Right atrium auricular region (tissue), 2 donors: Measurements from ENCODE around the gene AVPR1B. TPM values are rescaled to one million over a fixed set of nuclear protein-coding genes. Genes with fewer than 3 reads are reported as not detected.
"Not testable (repeated sequence)": the region's sequence is repeated elsewhere in the genome, so short reads cannot be mapped to it uniquely, and the experiment has no call there.

ENCODE experiments used
- DNase-seq: peaks from one replicate; pipeline ENCODE4 v3.0.0-alpha.2; 2019; ENCODE audit warnings: low spot score
- H3K27ac ChIP-seq, 2 donors: fragments of 200-600 bp; sonication (generic); 1 replicate in 1 of 2; 2 replicates in 1 of 2; pipeline ENCODE4 v1.5.1; 2016 to 2019
- H3K27me3 ChIP-seq, 2 donors: fragments of 200-600 bp; sonication (generic); one replicate each; pipeline versions ENCODE4 v1.5.1 to v1.6.0; 2017 to 2019
- H3K36me3 ChIP-seq: fragments of 200-600 bp; sonication (generic); one replicate; pipeline ENCODE4 v1.5.1; 2016
- H3K4me1 ChIP-seq, 2 donors: fragments of 200-600 bp; sonication (generic); one replicate each; pipeline versions ENCODE4 v1.5.1 to v1.6.0; 2017 to 2019
- H3K4me3 ChIP-seq, 2 donors: fragments of 200-600 bp; sonication (generic); 1 replicate in 1 of 2; 2 replicates in 1 of 2; pipeline ENCODE4 v1.5.1; 2017 to 2019; ENCODE audit warnings: mild to moderate bottlenecking in 1 of 2, moderate library complexity in 1 of 2
- H3K9me3 ChIP-seq, 2 donors: fragments of 200-600 bp; sonication (generic); one replicate each; pipeline ENCODE4 v1.5.1; 2019
- CTCF ChIP-seq, 2 donors: fragments of 200-600 bp; sonication (generic); IDR thresholded peaks; one replicate each; pipeline ENCODE4 v1.5.1; 2019; ENCODE audit warnings: antibody characterized with exemption in 2 of 2
- total RNA-seq, 2 donors: library from RNA; depleted of rRNA; stranded (reverse); fragments of >200 nt; gene quantifications; one replicate each; pipeline ENCODE4 v1.1.0, GENCODE V29; 2016

The AVPR1B gene
- total RNA-seq, 2 donors from 2014 or later = not detected

DNA sequence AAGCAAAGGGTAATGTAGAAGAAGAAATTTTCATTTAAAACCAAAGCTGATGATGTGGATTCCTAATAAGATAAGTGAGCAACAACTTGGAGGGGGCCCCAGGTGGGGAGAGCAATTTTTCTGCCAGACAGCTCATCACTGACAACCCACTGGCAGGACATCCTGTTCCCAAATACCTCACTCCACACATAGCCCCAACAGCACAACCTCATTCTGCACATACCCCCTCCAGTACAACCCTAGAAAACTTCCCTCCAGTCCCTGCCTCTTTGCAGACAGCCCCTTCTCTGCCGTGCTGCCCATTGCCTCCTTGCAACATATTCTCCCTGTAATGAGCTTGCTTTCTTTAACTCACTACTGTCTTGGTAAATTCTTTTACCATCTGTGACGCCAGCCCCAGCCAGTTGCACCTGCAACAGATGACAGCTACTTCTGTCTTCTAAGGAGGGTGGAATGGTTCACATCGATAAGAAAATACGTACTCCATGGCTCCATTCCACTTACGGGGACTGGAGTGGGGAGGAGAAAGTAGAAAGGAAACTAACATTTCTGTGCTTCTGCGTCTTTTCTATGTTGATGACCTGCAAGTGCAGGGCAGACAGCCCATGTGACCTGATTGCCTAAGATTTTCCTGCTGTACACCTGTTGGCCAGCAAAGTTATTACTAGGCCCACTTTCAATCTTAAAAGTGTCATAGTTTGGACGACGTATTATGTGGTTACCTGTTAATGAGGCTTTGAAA, 49.5 kb downstream of the AVPR1B start:
- Histone ChIP-seq H3K27ac (peak overlapping the region in 1 of 2 donors; percentile 3), H3K4me3 (no peak overlapping the region), H3K4me1 (no peaks in the 10 kb centered on the region), H3K9me3 (no peaks in the 10 kb centered on the region), H3K27me3 (no peaks in the 10 kb centered on the region), H3K36me3 (no peaks in the 10 kb centered on the region)
- no peak for DNase-seq
- no peak for TF ChIP-seq CTCF (IDR thresholded peaks at IDR 0.05)

GRCh38 chr1:206066479-206067171, 50.6 kb downstream of the AVPR1B start:
- Histone ChIP-seq H3K4me3 (no peak overlapping the region), H3K36me3 (no peaks in the 10 kb centered on the region), H3K4me1 (no peaks in the 10 kb centered on the region), H3K27me3 (no peaks in the 10 kb centered on the region), H3K9me3 (no peaks in the 10 kb centered on the region), H3K27ac (peak overlapping the region in 1 of 2 donors; percentile 36)
- TF ChIP-seq CTCF (IDR thresholded peaks at IDR 0.05) = no peak
- DNase-seq = no peak

DNA sequence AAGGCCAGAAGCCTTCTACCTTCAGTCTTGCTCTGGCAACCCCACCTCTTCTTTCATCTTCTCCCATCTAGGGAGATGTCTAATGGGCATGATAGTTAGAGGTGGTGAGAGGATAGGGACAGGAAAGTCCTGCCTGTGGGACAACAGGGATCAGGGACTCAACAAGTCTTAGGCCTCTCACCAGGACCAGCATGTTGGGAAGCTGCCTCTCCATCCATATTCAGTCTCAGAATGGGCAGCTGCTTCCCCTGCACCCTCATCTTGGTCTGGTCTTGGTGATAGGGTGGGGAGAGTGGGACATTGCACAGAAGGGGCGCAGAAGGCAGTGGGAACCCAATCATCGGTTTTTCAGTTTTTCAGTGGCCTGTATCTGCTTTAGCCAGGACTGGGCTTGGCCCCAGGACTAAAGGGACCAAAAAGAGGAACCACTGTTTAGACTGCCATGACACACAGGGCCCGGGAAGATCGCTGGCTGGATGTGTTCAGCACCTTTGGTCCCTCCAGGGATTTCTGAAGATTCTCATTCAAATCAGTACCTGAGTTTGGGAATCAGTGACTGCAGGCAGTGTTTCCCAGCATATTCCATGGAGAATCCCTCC, 51.5 kb downstream of the AVPR1B start:
- no peaks in the 10 kb centered on the region for H3K36me3 ChIP-seq
- no peak for DNase-seq
- TF ChIP-seq CTCF (IDR thresholded peaks at IDR 0.05) = no peak
- H3K4me3 ChIP-seq = no peak overlapping the region
- H3K9me3 ChIP-seq = no peaks in the 10 kb centered on the region
- no peaks in the 10 kb centered on the region for H3K4me1 ChIP-seq
- H3K27me3 ChIP-seq = no peaks in the 10 kb centered on the region
- no peak overlapping the region for H3K27ac ChIP-seq

- H3K36me3 ChIP-seq, H3K9me3 ChIP-seq, H3K4me3 ChIP-seq, H3K27ac ChIP-seq, H3K27me3 ChIP-seq, H3K4me1 ChIP-seq, DNase-seq: not testable (repeated sequence)
Observed at GRCh38 chr1:206064501-206064900, 52.7 kb downstream of the AVPR1B start.

DNA sequence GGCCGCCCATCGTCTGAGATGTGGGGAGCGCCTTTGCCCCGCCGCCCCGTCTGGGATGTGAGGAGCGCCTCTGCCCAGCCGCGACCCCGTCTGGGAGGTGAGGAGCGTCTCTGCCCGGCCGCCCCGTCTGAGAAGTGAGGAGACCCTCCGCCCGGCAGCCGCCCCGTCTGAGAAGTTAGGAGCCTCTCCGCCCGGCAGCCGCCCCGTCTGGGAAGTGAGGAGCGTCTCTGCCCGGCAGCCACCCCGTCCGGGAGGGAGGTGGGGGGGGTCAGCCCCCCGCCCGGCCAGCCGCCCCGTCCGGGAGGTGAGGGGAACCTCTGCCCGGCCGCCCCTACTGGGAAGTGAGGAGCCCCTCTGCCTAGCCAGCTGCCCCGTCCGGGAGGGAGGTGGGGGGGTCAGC, 53.2 kb downstream of the AVPR1B start:
- H3K9me3 ChIP-seq, H3K36me3 ChIP-seq: not testable (repeated sequence)

GRCh38 chr1:206062464-206062863, 54.7 kb downstream of the AVPR1B start:
- Histone ChIP-seq H3K27ac (no peak overlapping the region), H3K36me3 (no peaks in the 10 kb centered on the region), H3K4me1 (no peaks in the 10 kb centered on the region), H3K27me3 (no peaks in the 10 kb centered on the region), H3K9me3 (no peaks in the 10 kb centered on the region), H3K4me3 (no peak overlapping the region)
- no peak for DNase-seq
- no peak for TF ChIP-seq CTCF (IDR thresholded peaks at IDR 0.05)

More for the DNA sequence above, 53.2 kb downstream of the AVPR1B start:
- not testable (repeated sequence) for H3K27ac ChIP-seq, H3K27me3 ChIP-seq, H3K4me3 ChIP-seq, DNase-seq, H3K4me1 ChIP-seq
